HG03378 (cell line): Measurements from ENCODE around the gene ANO4.
"Not testable (repeated sequence)": the region's sequence is repeated elsewhere in the genome, so short reads cannot be mapped to it uniquely, and the experiment has no call there.

Experiments
- ATAC-seq: cut with Tn5 transposase; IDR thresholded peaks from one replicate; pipeline ENCODE4 v1.9.1; 2021; ENCODE audit warnings: mild to moderate bottlenecking, moderate library complexity; ENCODE audit not compliant: unreplicated experiment

The ANO4 gene

GRCh38 chr12:100868487-100868886 is 73.9 kb downstream of the ANO4 start:
- no peak for ATAC-seq

GRCh38 chr12:100871195-100871734 is 76.7 kb downstream of the ANO4 start:
- ATAC-seq: no peak

DNA sequence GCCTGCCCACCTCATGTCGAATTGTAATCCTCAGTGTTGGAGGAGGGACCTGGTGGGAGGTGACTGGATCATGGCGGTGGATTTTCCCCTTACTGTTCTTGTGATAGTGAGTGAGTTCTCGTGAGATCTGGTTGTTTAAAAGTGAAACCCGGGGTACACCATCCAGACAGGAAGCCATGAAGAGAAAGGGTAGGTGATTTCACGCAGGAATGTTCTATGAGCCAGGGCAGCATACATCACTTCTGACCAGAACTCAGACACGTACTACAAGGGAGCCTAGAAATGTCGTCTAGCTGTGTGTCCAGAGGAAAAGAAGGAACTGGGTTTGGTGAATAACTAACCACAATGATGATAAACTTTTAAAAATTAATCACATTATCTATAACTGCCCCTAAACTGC is 80.6 kb downstream of the ANO4 start:
- no peak for ATAC-seq

GRCh38 chr12:100875771-100876170 is 81.2 kb downstream of the ANO4 start:
- ATAC-seq: no peak

DNA sequence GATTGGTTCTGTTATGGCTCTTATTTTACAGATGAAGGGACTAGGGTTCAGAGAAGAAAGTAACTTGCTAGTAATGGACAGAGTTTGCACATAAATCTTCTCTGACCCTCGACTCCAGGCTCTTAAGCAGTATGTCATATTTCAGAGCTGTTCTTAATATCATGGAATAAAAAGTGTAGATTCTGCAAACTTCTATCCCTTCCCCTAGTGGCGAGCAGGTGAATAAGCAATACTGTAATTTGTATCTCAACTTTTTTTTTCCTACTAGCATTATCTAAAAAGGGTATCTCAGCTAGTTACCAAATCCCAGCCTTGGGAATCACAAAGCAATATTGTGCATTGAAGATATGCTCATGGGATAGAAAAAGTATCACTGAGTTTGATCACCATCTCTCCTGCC is 83.2 kb downstream of the ANO4 start:
- no peak for ATAC-seq

GRCh38 chr12:100895192-100895591 is 100.6 kb downstream of the ANO4 start:
- no peak for ATAC-seq

GRCh38 chr12:100896192-100896591 is 101.6 kb downstream of the ANO4 start:
- ATAC-seq: no peak

- no peak for ATAC-seq
Observed at GRCh38 chr12:100897240-100897639, 102.7 kb downstream of the ANO4 start.

- ATAC-seq: no peak
Observed at GRCh38 chr12:100899301-100899700, 104.7 kb downstream of the ANO4 start.

DNA sequence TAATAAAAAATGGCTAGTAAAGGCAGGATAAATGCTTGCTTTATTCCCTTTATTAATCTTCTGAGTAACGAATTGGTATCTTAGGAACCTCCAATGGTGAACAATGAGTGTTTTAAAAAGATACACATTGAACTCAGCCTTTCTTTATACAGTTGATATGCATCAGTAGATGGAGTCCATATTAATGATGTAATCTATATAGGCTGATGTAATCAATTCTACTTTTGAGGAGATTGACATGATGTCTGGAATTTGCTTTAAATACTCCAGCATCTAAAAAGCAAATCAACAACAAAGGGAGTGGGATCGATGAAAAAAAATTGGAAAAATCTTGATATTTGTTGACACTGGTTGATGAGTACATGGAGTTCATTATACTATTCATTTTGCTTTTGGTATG is 106.2 kb downstream of the ANO4 start:
- ATAC-seq: no peak

DNA sequence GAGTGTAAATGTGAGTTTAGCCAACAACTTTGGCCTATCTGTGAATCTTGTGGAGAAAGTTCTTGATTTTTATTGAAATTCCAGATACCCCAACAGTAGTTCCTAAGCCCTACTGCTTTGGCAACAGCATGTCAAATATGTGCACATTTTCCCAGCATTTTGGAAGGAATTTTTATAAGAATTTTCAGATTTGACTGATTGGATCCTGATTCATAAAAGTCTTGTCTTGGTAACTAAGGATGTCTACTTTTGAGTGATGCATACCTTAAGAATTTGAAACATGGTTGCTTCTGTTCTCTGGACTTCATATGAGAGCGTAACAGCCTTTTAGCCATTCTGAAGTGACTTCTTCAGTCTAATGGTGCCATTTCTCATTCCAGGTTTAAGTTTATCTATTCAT is 106.7 kb downstream of the ANO4 start:
- no peak for ATAC-seq

GRCh38 chr12:100904270-100904669 is 109.7 kb downstream of the ANO4 start:
- no peak for ATAC-seq

DNA sequence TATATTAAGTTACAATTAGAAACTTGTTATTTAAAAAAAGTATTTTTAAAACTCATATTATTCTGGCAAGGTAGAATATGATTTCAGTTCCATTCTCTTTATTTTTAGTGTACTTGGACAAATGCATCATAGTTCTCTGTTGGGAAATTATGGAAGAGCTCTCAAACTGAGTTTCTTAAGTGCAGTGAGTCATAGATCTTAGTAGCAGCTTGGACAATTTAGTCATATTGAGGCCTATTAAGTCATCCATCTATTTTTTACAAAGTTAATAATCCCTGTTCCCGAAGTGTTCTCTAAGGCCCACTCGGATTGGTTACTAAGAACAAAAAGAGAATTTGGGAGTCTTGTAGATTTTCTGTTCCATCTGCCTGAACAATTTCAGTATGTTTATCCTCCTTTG is 113.9 kb downstream of the ANO4 start:
- ATAC-seq: no peak

DNA sequence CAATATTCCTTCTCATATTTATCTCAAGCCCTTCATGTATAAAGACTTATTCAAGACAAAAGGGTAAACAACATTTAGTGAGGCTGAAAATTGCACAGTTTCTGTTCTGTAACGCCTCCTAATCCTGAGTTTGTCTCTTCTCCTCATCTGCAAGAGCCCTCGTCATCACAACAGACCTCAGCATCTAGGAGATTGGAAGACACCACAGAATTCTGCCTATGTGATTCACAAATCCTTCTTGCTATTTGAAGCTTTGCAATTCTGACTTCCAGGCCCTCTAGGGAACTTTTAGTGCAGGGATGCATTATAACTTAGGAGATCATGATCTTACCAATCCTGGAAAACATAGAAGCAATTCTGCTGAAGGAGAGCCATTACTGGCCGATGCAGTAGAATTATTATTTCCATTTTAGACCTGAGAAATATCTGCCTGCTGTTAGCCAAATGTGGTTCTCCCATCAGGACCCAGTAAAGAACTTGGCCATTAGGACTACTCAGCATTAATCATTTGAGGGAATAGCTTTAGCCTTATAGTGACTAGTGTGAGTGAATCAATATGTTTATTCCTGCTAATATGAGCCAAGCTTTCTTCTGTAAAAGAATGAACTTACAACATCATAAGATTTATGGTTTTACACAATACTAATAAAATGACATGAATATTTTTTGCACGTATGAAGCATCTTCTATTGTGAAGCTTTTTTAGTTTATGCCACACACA is 119.5 kb downstream of the ANO4 start:
- ATAC-seq: no peak

- no peak for ATAC-seq
Observed at GRCh38 chr12:100919116-100919515, 124.5 kb downstream of the ANO4 start.

- ATAC-seq: no peak
Observed at GRCh38 chr12:100920493-100920892, 125.9 kb downstream of the ANO4 start.

DNA sequence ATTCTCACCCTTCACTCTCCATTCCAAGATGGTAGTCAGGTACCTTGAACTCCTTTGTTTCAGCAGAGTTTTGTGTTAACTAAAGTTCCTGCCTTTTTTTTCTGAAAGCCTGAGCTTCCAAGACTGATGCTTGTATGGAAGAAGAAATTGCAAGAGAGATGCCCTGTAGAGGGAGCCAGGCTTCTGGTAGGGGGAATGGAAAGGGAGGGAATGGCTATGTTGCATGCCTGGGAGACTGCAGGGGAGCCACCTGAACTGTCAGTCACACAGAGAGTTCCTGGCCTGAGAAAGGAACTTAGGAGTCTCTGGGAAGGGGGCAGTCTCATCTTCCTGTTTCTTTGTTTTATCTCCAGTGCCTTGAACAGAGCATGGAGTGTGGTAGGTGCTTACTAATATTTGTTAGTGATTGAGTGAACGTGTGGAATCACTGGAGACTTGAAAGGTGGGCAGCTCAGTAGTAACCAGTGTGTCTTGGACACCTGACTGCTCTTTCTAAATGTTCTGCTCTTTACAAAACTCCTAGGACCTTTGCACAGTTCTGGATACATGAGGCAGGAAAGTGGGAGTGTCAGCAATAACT is 132.2 kb downstream of the ANO4 start:
- no peak for ATAC-seq

- ATAC-seq: no peak
Observed at GRCh38 chr12:100927826-100928225, 133.2 kb downstream of the ANO4 start.

DNA sequence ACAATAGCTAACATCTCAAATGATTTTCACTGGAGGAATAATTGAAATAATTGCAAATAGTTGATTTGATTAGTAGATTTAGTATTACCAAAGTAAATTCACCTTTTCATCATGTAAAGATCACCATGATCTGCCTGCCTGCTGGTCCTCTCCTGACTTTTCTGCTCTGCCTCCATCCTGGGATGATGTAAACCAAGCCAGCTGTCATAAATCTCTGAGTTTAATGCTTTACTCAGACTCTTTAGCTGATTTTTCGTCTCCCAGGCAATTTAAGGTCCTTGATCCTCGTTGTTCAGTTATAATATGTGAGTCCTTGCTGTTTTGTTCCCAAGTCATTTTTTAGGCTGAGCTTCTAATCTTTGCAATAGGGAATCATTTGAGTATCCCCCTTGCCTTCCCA is 138.0 kb downstream of the ANO4 start:
- no peak for ATAC-seq

DNA sequence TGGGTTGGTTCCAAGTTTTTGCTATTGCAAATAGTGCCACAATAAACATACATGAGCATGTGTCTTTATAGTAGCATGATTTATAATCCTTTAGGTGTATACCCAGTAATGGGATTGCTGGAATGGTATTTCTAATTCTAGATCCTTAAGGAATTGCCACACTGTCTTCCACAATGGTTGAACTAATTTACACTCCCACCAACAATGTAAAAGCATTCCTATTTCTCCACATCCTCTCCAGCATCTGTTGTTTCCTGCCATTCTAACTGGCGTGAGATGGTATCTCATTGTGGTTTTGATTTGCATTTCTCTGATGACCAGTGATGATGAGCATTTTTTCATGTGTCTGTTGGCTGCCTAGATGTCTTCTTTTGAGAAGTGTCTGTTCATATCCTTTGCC is 139.0 kb downstream of the ANO4 start:
- ATAC-seq: not testable (repeated sequence)

DNA sequence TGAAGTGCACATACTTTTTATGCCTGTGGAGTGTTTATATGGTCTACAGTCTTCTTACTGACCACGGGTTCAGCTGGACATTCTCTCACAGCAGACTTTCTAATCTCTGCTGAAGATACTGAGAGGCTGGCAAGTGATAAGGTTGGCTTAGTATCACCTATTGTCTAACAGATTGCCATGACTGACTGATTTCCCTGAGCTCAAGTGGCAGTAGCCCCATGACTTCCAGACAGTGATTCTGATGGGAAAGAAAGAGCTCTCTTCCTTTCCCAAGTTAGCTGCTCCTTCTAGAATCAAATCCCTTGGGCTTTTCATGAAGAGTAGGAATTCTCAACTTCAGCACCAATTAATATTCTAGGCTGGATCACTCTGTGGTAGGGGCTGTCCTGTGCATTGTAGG is 141.4 kb downstream of the ANO4 start:
- ATAC-seq: no peak

GRCh38 chr12:100936661-100937060 is 142.1 kb downstream of the ANO4 start:
- ATAC-seq: no peak

GRCh38 chr12:100940503-100940902 is 145.9 kb downstream of the ANO4 start:
- no peak for ATAC-seq
